ENCODE measurements around the gene FREM2.

DNA sequence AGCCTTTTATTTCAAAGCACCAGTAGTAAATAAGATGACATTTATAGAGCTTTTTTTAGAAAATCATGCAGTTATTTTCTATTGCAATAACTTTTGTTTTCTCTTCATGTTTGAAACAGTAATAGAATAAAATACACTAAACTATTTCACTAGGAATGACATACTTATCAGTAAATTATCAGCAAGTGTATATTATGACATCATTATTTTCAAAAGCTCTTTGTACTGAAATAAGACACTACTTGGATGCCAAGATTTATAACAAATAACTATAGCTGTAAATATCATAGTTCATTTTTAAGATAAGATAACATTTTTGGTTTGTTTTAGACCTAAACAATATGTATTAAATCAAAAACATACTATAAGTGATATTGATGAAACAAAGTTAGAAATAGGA lies 246.9 kb downstream of the FREM2 start:
- TF ChIP-seq, protein P1, sequence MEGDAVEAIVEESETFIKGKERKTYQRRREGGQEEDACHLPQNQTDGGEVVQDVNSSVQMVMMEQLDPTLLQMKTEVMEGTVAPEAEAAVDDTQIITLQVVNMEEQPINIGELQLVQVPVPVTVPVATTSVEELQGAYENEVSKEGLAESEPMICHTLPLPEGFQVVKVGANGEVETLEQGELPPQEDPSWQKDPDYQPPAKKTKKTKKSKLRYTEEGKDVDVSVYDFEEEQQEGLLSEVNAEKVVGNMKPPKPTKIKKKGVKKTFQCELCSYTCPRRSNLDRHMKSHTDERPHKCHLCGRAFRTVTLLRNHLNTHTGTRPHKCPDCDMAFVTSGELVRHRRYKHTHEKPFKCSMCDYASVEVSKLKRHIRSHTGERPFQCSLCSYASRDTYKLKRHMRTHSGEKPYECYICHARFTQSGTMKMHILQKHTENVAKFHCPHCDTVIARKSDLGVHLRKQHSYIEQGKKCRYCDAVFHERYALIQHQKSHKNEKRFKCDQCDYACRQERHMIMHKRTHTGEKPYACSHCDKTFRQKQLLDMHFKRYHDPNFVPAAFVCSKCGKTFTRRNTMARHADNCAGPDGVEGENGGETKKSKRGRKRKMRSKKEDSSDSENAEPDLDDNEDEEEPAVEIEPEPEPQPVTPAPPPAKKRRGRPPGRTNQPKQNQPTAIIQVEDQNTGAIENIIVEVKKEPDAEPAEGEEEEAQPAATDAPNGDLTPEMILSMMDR (conservative IDR thresholded peaks at IDR 0.05; ENCODE audit: low read length) = no peak
- TF ChIP-seq EZH2phosphoT487 (IDR thresholded peaks at IDR 0.05; ENCODE audit: borderline replicate concordance, low read depth, low read length) = no peak

Data from OCI-LY7 (cell line).